GM21825 (cell line): ENCODE results near the gene UGT1A4.
"Not testable (repeated sequence)": the region's sequence is repeated elsewhere in the genome, so short reads cannot be mapped to it uniquely, and the experiment has no call there.

Experiments used
- ATAC-seq: cut with Tn5 transposase; IDR thresholded peaks from one replicate; pipeline ENCODE4 v1.9.1; 2021; ENCODE audit warnings: mild to moderate bottlenecking, moderate library complexity; ENCODE audit not compliant: unreplicated experiment

UGT1A4 gene

GRCh38 chr2:233699424-233700027, 19.0 kb upstream of the UGT1A4 start:
- no peak for ATAC-seq

DNA sequence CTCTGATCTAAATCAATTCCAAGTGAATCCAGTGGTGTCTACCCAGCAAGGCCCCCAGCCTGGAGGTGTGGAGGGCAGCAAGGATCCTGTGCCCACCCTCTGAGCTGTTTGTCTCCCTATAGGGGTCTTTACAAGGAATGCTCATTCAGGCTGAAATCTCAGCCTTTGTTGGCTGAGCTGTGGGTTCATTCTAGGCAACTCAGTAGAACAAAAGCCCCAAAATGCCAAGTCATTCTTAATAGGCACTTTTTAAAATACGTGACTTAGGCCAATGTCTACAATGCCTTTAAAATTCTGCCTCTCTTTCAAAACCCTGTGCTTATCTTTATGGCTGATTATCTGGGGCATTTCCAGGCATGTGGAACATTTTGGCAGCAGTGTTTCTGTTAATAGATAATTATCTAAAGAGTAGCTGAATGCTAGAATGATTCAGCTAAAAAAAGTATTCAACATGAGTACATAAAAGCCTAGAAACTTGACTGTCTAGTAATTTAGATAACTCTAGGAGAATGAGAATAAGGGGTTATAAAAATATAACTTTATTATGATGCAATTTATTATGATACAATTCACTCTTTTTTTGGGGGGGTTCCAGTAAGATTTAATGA, 18.4 kb upstream of the UGT1A4 start:
- no peak for ATAC-seq

- ATAC-seq: not testable (repeated sequence)
Measured at GRCh38 chr2:233700842-233701241, 17.7 kb upstream of the UGT1A4 start.

DNA sequence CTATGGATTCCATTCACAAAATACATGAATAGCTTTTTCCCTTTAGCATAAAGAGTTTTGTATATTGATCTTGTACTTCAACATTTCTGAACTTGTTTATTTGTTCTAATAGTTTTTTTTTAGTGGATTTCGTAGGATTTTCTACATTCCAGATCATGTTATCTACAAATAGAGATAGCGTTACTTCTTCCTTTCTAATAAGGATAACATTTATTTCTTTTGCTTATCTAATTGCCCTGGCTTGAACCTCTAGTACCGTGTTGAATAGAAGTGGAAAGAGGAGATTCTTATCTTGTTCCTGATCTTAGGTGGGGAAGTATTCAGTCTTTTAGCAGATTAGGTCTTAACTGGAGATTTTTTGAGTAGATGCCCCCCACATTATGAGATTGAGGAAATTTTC, 16.3 kb upstream of the UGT1A4 start:
- no peak for ATAC-seq

- ATAC-seq: no peak
Measured at GRCh38 chr2:233705911-233706506, 12.5 kb upstream of the UGT1A4 start.

GRCh38 chr2:233706720-233707119, 11.8 kb upstream of the UGT1A4 start:
- no peak for ATAC-seq

GRCh38 chr2:233707940-233708644, 10.4 kb upstream of the UGT1A4 start:
- ATAC-seq: no peak

DNA sequence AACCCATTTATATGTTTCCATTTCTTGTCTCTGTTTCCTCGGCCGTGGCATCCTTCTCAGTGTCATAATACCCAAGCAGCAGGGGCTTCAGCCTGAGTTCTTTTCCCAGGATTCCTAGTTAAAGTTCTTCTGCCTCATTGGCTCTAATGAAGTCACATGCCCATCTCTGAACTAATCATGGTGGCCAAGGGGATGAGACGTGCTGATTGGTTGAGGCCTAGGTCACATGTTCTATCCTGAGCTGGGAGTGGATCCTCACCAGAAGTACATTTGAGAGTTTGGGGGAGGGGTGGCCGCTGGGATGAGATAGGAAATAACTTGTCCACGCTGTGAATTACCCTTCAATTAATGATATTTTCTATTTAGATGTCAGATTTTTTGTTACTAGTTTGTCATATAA, 9.6 kb upstream of the UGT1A4 start:
- ATAC-seq: no peak

DNA sequence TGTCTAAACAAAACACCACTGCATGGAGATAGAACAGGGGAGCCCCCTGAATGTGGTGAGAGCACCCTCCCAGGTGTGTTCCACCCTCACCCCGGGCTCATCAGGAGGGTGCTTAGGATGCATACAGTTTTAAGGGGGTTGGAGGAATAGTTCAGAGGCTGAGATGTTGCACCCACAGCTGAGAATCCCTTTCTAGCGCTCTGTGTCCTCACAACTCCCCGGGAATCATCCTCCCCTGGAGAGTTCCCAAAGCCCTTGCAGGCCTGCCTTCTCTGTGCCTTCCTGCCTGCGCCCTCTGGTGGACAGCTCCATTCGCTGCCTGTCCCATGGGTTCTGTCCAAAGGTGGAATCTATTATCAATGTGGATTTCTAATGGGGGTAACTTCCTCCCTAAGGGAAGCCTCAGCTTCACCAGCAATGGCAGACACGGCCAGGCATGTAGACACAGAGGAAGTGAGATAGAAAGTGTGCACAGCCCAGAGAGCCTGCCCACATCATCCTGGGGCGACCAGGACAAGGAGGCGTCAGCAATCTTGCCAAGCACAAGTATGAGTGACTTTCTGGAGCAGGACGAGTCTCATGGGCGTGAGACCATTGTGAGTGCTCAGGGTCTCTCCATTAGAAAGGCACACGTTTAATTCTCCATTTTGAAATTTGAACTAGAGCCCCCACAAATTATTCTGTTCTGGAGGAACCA, 7.1 kb upstream of the UGT1A4 start:
- ATAC-seq: peak; percentile 58

DNA sequence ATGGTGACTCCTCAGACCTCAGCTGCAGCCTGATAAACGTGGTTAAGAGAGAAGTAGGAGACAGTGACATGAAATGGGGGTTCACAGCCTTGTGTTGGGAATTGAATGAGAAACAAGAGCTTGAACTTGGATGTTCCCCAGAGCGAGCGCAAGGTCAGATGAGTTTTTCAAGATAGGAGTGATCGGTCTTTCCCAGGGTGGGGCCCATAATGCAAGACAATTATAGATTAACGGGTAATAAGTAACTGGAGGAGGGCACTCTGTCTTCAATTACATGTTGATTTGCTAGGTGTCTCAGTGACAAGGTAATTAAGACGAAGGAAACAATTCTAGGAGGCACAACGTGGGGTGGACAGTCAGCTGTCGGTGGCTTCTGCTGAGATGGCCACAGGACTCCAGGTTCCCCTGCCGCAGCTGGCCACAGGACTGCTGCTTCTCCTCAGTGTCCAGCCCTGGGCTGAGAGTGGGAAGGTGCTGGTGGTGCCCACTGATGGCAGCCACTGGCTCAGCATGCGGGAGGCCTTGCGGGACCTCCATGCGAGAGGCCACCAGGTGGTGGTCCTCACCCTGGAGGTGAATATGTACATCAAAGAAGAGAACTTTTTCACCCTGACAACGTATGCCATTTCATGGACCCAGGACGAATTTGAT, 5.8 kb upstream of the UGT1A4 start, which contains the start of gene UGT1A5:
UGT1A5 (plus strand) TSS at position 297 of the 651 bp plus-strand sequence; CDS start at position 382, 85 bp downstream.
- no peak for ATAC-seq

GRCh38 chr2:233713262-233713615, 5.3 kb upstream of the UGT1A4 start:
- no peak for ATAC-seq

GRCh38 chr2:233714121-233714520, 4.4 kb upstream of the UGT1A4 start:
- ATAC-seq: no peak

GRCh38 chr2:233728723-233729301, 10.3 kb downstream of the UGT1A4 start, which contains the start of gene UGT1A3:
TSS of gene UGT1A3 (plus strand) at chr2:233729042. CDS start at chr2:233729127, 85 bp downstream.
- no peak for ATAC-seq

DNA sequence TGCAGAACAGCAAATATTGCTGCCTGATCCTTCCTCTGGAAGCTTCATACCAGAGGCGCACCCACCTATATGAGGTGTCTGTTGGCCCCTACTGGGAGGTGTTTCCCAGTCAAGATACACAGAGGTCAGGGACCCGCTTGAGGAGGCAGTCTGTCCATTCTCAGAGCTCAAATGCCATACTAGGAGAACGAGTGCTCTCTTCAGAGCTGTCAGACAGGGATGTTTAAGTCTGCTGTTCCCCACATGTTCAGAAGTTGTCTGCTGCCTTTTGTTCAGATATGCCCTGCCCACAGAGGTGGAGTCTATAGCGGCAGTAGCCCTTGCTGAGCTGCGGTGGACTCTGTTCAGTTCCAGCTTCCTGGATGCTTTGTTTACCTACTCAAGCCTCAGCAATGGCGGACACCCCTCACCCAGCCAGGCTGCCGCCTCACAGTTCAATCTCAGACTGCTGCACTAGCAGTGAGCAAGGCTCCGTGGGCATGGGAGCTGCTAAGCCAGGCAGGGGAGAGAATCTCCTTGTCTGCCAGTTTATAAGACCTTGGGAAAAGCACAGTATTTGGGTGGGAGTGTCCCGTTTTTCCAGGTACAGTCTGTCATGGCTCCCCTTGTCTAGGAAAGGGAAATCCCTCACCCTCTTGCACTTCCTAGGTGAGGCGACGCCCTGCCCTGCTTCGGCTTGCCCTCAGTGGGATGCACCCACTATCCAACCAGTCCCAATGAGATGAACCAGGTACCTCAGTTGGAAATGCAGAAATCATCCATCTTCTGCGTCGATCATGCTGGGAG, 18.5 kb downstream of the UGT1A4 start:
- ATAC-seq: not testable (repeated sequence)

GRCh38 chr2:233740870-233741269, 22.3 kb downstream of the UGT1A4 start:
- no peak for ATAC-seq

- ATAC-seq: no peak
Measured at GRCh38 chr2:233743464-233744259, 25.1 kb downstream of the UGT1A4 start.

DNA sequence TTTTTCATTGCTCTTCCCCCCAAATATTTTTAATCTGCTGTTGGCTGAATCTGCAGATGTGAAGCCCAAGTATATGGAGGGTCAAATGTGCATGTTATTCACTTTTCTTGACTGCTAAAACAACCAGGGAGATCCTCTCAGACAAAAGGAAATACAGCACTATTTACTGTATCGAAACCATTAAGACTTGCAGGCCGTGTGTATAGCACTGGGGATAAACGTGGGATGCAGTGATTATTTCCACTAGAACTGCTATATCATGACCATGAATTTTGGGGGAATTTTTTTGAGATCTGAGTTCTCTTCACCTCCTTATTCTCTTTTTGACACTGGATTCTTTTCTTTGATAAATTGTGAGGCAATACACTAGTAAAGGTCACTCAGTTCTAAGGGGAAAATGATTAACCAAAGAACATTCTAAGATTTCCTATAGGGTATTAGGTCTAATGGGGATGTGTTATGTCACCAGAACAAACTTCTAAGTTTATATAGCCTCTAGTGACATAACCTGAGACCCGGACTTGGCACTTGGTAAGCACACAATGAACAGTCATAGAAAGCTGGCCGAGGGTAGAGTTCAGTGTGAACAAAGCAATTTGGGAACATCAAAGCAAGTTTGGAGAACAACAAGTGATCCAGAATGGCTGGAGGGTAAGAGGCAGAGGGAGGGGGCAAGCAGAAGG, 26.7 kb downstream of the UGT1A4 start:
- ATAC-seq: no peak

DNA sequence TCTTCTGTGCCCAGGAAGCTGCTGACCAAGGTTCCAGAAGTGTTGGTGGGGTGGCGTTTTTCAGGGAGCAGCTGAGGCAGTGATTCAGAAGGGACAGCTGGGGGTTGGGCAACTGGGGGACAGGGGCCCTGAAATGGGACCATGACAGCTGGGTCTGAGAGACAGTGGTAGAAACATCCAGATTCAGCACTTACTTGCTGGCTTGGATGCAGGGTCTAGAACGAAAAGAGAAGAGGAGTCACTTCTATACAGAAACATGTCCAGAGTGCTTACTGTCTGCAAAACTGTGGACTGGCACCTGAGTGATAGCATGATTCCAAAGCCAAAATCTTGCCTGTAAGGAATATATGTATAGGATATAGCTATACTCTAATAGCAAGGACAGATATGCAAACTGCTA, 27.3 kb downstream of the UGT1A4 start:
- ATAC-seq: not testable (repeated sequence)
